GM12891 (cell line): ENCODE measurements around the gene HCN1.

ENCODE experiments used
- PAX5 ChIP-seq: IDR thresholded peaks from 2 replicates; pipeline ENCODE4 v1.6.1; 2011; ENCODE audit warnings: low read length, moderate library complexity, mild to moderate bottlenecking; ENCODE audit not compliant: insufficient read depth, severe bottlenecking
- POLR2A ChIP-seq: IDR thresholded peaks from 2 replicates; pipeline ENCODE4 v1.6.1; 2011; ENCODE audit warnings: low read depth, low read length, control low read depth
- POU2F2 ChIP-seq: IDR thresholded peaks from 2 replicates; pipeline ENCODE4 v1.6.1; 2011; ENCODE audit warnings: low read depth, mild to moderate bottlenecking, control low read depth, low read length, moderate library complexity
- TAF1 ChIP-seq: IDR thresholded peaks from 2 replicates; pipeline ENCODE4 v1.6.1; 2011; ENCODE audit warnings: low read depth, low read length, control low read depth

GRCh38 chr5:45578270-45578669 is 117.9 kb downstream of the HCN1 start:
- TF ChIP-seq PAX5, result no peak
- no peak for TF ChIP-seq POLR2A
- no peak for TF ChIP-seq POU2F2
- TF ChIP-seq TAF1, result no peak
